ENCODE measurements around the gene CEP85L.

CEP85L gene

DNA sequence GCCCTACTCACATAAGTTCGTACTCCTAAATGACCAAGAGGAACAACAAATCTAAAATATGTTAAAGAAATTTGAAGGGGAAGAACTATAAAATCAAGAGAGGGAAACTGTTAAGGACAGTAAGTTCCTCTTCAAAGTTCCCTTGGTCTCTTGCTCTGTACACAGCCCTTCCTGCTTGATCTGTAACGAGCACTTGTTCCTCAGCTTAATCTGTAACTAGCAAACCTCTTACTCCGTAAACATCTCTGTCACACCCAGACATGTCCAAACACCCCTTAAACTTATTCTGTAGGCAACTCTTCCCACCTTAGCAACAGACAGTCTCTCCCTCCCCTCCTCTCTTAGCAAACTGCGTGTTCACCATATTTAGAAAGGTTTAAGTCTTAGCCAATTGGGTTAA, 73.4 kb downstream of the CEP85L start:
- Histone ChIP-seq H3K27ac (ENCODE audit: low read length) (no peak overlapping the region), H4K20me1 (ENCODE audit: insufficient read depth, low read length) (no peaks in the 10 kb centered on the region), H2AFZ (ENCODE audit: low read depth, low read length) (no peak overlapping the region), H3K27me3 (ENCODE audit: insufficient read depth, low read length, poor library complexity) (no peaks in the 10 kb centered on the region), H3K4me2 (ENCODE audit: insufficient read depth, low read length) (no peak overlapping the region), H3K36me3 (ENCODE audit: insufficient read depth, low read length) (peaks cover 61% of the 10 kb centered on the region), H3K9ac (ENCODE audit: low read depth, low read length) (no peak overlapping the region), H3K4me1 (ENCODE audit: insufficient read depth, low read length) (no peaks in the 10 kb centered on the region), H3K79me2 (ENCODE audit: insufficient read depth, low read length) (peaks cover 73% of the 10 kb centered on the region), H3K4me3 (ENCODE audit: low read depth in 1 of 2, low read length in 2 of 2) (no peak overlapping the region), H3K9me3 (ENCODE audit: insufficient read depth, low read length, severe bottlenecking) (peaks cover 70% of the 10 kb centered on the region)
- TF ChIP-seq EZH2 (IDR thresholded peaks at IDR 0.05; ENCODE audit: borderline replicate concordance, low read depth, low read length, severe bottlenecking) (no peak), CTCF (IDR thresholded peaks at IDR 0.05; ENCODE audit: borderline replicate concordance, extremely low read depth, low read length, poor library complexity, severe bottlenecking) (no peak)
- ATAC-seq (ENCODE audit: insufficient read depth, low read depth) (no peak), DNase-seq (no peak)

DNA sequence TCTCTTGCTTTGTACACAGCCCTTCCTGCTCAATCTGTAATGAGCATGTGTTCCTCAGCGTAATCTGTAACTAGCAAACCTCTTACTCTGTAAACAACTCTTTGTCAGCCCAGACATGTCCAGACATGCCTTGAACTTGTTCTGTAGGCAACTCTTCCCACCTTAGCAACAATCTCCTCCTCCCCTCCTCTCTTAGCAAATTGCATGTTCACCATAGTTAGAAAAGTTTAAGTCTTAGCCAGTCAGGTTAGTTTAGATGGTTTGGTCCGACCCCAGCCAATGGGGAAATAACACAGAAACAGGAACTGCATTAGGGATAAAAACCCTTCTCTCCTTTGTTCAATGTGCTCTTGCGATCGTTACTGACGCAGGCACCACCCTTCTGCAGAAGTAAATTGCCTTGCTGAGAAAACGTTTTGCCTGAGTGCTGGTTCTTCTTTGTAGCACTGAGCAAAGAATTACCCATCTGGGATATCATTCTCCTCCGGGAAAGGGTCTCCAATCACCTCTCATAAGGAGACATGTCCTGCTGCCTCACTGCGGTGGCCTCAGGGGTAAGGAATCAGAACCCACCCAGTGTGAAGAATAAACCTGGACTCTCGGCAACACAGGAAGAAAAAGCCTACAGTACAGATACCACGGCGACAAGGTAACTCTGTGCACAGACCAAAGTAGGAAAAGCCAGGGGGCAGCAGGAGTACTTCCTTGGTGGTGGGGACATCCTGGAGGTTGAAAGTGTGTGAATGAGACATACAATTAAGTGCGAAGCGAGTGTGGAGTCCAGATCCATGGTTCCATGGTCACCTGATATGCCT, 77.1 kb downstream of the CEP85L start:
- H3K79me2 ChIP-seq (ENCODE audit: insufficient read depth, low read length): peaks cover 82% of the 10 kb centered on the region

DNA sequence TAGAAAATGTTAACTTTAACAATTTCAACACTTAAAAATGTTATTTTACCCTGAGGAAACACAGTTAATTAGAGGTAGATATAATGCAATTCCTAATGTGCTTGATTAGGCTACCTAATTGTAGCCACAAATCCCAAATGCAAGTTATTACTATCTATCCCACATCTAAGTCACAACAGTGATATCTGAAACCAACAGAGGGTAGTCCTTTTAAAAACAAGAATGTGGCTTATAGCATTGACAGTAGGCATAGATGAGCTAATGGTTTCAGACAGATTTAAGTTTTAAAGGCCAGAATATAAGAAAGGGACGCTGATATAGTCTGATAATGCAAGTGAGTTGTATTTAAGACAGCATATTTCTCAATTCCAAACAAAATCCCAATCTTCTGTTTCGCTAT, 80.3 kb downstream of the CEP85L start:
- no peak overlapping the region for H3K27ac ChIP-seq (ENCODE audit: low read length)
- H3K9me3 ChIP-seq (ENCODE audit: insufficient read depth, low read length, severe bottlenecking): peaks cover 25% of the 10 kb centered on the region
- DNase-seq (no peak), ATAC-seq (ENCODE audit: insufficient read depth, low read depth) (no peak)
- no peak overlapping the region for H2AFZ ChIP-seq (ENCODE audit: low read depth, low read length)
- H3K4me2 ChIP-seq (ENCODE audit: insufficient read depth, low read length): no peak overlapping the region
- peaks cover 5% of the 10 kb centered on the region; the same call in 1 of the 2 replicates for H4K20me1 ChIP-seq (ENCODE audit: insufficient read depth, low read length)
- peaks cover 82% of the 10 kb centered on the region for H3K79me2 ChIP-seq (ENCODE audit: insufficient read depth, low read length)
- H3K4me1 ChIP-seq (ENCODE audit: insufficient read depth, low read length): no peaks in the 10 kb centered on the region
- no peak overlapping the region for H3K9ac ChIP-seq (ENCODE audit: low read depth, low read length)
- TF ChIP-seq CTCF (IDR thresholded peaks at IDR 0.05; ENCODE audit: borderline replicate concordance, extremely low read depth, low read length, poor library complexity, severe bottlenecking) (no peak), EZH2 (IDR thresholded peaks at IDR 0.05; ENCODE audit: borderline replicate concordance, low read depth, low read length, severe bottlenecking) (no peak)
- peaks cover 24% of the 10 kb centered on the region for H3K36me3 ChIP-seq (ENCODE audit: insufficient read depth, low read length)
- H3K4me3 ChIP-seq (ENCODE audit: low read depth in 1 of 2, low read length in 2 of 2): no peak overlapping the region
- no peaks in the 10 kb centered on the region for H3K27me3 ChIP-seq (ENCODE audit: insufficient read depth, low read length, poor library complexity)

More for the DNA sequence above, 77.1 kb downstream of the CEP85L start:
- Histone ChIP-seq H2AFZ (ENCODE audit: low read depth, low read length) (no peak overlapping the region), H3K27me3 (ENCODE audit: insufficient read depth, low read length, poor library complexity) (no peaks in the 10 kb centered on the region), H3K4me3 (ENCODE audit: low read depth in 1 of 2, low read length in 2 of 2) (no peak overlapping the region), H3K9me3 (ENCODE audit: insufficient read depth, low read length, severe bottlenecking) (peaks cover 54% of the 10 kb centered on the region), H3K9ac (ENCODE audit: low read depth, low read length) (no peak overlapping the region), H4K20me1 (ENCODE audit: insufficient read depth, low read length) (peaks cover 5% of the 10 kb centered on the region; the same call in 1 of the 2 replicates), H3K27ac (ENCODE audit: low read length) (no peak overlapping the region), H3K4me1 (ENCODE audit: insufficient read depth, low read length) (no peaks in the 10 kb centered on the region), H3K4me2 (ENCODE audit: insufficient read depth, low read length) (no peak overlapping the region), H3K36me3 (ENCODE audit: insufficient read depth, low read length) (peaks cover 42% of the 10 kb centered on the region)
- TF ChIP-seq CTCF (IDR thresholded peaks at IDR 0.05; ENCODE audit: borderline replicate concordance, extremely low read depth, low read length, poor library complexity, severe bottlenecking): no peak
- no peak for TF ChIP-seq EZH2 (IDR thresholded peaks at IDR 0.05; ENCODE audit: borderline replicate concordance, low read depth, low read length, severe bottlenecking)
- no peak for DNase-seq
- peak; percentile 60; the same call in 2 of the 3 replicates for ATAC-seq (ENCODE audit: insufficient read depth, low read depth)
